ENCODE measurements around the gene RBPJL. TPM values are rescaled to one million over a fixed set of nuclear protein-coding genes. Genes with fewer than 3 reads are reported as not detected.

RBPJL gene
- total RNA-seq, 1 experiment from 2014 or later = not detected

GRCh38 chr20:45336530-45337366, 30.1 kb downstream of the RBPJL start:
- ATAC-seq (peak; percentile 80), DNase-seq (ENCODE audit: low read depth, low spot score) (no peak)
- intact Hi-C loops (cut with micrococcal nuclease) = no loop called here
- 0 out of 2 replicates have a peak, but pooled peaks cover 3% of the 10 kb centered on the region for H4K20me1 ChIP-seq (ENCODE audit: insufficient read depth)
- no peak overlapping the region for H2AFZ ChIP-seq (ENCODE audit: low read depth, low read length, poor library complexity, severe bottlenecking)
- H3K4me3 ChIP-seq (replicated peaks in 1 of 2; ENCODE audit: low read depth in 1 of 2, low read length in 2 of 2) = peak overlapping the region; percentile 6 to 45
- POLR2A ChIA-PET = interaction anchor here (0.7 to 3.8 kb wide), 5 partner anchors 10 to 113 kb away, joined by 3 to 24 read pairs (median 8); partner anchors contain the start of gene SYS1
- no TSS peak for BruUV-seq (replicated peaks)
- peaks cover 73% of the 10 kb centered on the region for H3K79me2 ChIP-seq (ENCODE audit: insufficient read depth, low read length)
- RAD21 ChIA-PET (ENCODE audit: low non-redundant PET in 1 of 2, low total read pairs in 2 of 2, uncharacterized antibody in 2 of 2, unreplicated experiment in 2 of 2) = interaction anchor here (1.0 to 1.5 kb wide), 2 partner anchors 10 to 11 kb away, joined by 3 read pairs; no protein-coding TSS in a partner anchor
- peaks cover 57 to 65% of the 10 kb centered on the region in 2 experiments for H3K4me1 ChIP-seq (ENCODE audit: control insufficient read depth in 1 of 2, insufficient read depth in 2 of 2, low read length in 2 of 2)
- H3K9me3 ChIP-seq (ENCODE audit: control insufficient read depth in 1 of 2, insufficient read depth in 1 of 2, low read depth in 1 of 2, low read length in 2 of 2) = no peaks in the 10 kb centered on the region
- peaks cover 10 to 33% of the 10 kb centered on the region in 2 experiments for H3K36me3 ChIP-seq (ENCODE audit: control insufficient read depth in 1 of 2, insufficient read depth in 2 of 2, low read length in 2 of 2)
- peak overlapping the region; percentile 91 for H3K4me2 ChIP-seq (ENCODE audit: low read length)
- H3K9me2 ChIP-seq (ENCODE audit: insufficient read depth) = no peaks in the 10 kb centered on the region
- H3K9ac ChIP-seq (ENCODE audit: low read length) = peak overlapping the region; percentile 80
- CTCF ChIA-PET = interaction anchor here (0.6 to 1.8 kb wide), 4 partner anchors 14 to 108 kb away, joined by 3 to 4 read pairs (median 3); no protein-coding TSS in a partner anchor
- peak; percentile 47; the same call in 1 of the 2 replicates for TF ChIP-seq POLR2AphosphoS5 (IDR thresholded peaks at IDR 0.05; ENCODE audit: low read depth, low read length)
- TF ChIP-seq, protein P1, sequence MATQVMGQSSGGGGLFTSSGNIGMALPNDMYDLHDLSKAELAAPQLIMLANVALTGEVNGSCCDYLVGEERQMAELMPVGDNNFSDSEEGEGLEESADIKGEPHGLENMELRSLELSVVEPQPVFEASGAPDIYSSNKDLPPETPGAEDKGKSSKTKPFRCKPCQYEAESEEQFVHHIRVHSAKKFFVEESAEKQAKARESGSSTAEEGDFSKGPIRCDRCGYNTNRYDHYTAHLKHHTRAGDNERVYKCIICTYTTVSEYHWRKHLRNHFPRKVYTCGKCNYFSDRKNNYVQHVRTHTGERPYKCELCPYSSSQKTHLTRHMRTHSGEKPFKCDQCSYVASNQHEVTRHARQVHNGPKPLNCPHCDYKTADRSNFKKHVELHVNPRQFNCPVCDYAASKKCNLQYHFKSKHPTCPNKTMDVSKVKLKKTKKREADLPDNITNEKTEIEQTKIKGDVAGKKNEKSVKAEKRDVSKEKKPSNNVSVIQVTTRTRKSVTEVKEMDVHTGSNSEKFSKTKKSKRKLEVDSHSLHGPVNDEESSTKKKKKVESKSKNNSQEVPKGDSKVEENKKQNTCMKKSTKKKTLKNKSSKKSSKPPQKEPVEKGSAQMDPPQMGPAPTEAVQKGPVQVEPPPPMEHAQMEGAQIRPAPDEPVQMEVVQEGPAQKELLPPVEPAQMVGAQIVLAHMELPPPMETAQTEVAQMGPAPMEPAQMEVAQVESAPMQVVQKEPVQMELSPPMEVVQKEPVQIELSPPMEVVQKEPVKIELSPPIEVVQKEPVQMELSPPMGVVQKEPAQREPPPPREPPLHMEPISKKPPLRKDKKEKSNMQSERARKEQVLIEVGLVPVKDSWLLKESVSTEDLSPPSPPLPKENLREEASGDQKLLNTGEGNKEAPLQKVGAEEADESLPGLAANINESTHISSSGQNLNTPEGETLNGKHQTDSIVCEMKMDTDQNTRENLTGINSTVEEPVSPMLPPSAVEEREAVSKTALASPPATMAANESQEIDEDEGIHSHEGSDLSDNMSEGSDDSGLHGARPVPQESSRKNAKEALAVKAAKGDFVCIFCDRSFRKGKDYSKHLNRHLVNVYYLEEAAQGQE (IDR thresholded peaks at IDR 0.05; ENCODE audit: low read depth) = no peak
- no peak for TF ChIP-seq SIN3A (IDR thresholded peaks at IDR 0.05; ENCODE audit: low read depth)
- peak overlapping the region; percentile 84 for H3K27ac ChIP-seq (ENCODE audit: low read depth, low read length)
- H3K27me3 ChIP-seq (ENCODE audit: insufficient read depth, low read length) = no peaks in the 10 kb centered on the region
